22Rv1 (cell line): ENCODE measurements around the gene PRLH.
A peak's percentile ranks its signal among the peaks of the same experiment; 100 is the strongest.

Experiments used
- H3K27ac ChIP-seq: fragments of 450-650 bp; 2 replicates; pipeline ENCODE4 v1.5.1; 2017
- ZFX ChIP-seq: fragments of 450-650 bp; IDR thresholded peaks from 2 replicates; pipeline ENCODE4 v1.6.1; 2017; ENCODE audit warnings: antibody characterized with exemption, borderline replicate concordance
- TF ChIP-seq, protein P1 (sequence below): fragments of 450-650 bp; IDR thresholded peaks from 2 replicates; pipeline ENCODE4 v1.5.1; 2017; ENCODE audit warnings: mild to moderate bottlenecking

The PRLH gene

GRCh38 chr2:237577956-237578870 is 11.8 kb downstream of the PRLH start:
- no peak overlapping the region for H3K27ac ChIP-seq
- no peak for TF ChIP-seq ZFX
- TF ChIP-seq, protein P1, sequence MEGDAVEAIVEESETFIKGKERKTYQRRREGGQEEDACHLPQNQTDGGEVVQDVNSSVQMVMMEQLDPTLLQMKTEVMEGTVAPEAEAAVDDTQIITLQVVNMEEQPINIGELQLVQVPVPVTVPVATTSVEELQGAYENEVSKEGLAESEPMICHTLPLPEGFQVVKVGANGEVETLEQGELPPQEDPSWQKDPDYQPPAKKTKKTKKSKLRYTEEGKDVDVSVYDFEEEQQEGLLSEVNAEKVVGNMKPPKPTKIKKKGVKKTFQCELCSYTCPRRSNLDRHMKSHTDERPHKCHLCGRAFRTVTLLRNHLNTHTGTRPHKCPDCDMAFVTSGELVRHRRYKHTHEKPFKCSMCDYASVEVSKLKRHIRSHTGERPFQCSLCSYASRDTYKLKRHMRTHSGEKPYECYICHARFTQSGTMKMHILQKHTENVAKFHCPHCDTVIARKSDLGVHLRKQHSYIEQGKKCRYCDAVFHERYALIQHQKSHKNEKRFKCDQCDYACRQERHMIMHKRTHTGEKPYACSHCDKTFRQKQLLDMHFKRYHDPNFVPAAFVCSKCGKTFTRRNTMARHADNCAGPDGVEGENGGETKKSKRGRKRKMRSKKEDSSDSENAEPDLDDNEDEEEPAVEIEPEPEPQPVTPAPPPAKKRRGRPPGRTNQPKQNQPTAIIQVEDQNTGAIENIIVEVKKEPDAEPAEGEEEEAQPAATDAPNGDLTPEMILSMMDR, result no peak

DNA sequence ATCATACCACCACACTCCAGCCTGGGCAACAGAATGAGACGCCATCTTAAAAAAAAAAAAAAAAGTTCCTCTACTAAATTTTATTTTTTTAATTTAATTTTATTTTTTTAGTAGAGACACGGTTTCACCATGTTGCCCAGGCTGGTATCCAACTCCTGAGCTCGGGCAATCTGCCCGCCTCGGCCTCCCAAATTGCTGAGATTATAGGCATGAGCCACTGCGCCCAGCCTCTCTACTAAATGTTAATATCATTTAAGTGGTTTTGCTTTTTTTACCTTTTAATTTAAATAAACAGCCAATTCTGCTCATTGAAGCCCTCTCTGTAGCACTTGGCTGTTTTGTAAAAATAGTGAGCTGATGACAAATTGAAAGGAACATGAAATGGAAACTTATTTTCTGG is 15.0 kb downstream of the PRLH start:
- TF ChIP-seq, protein P1, result no peak
- TF ChIP-seq ZFX, result no peak
- no peak overlapping the region for H3K27ac ChIP-seq

DNA sequence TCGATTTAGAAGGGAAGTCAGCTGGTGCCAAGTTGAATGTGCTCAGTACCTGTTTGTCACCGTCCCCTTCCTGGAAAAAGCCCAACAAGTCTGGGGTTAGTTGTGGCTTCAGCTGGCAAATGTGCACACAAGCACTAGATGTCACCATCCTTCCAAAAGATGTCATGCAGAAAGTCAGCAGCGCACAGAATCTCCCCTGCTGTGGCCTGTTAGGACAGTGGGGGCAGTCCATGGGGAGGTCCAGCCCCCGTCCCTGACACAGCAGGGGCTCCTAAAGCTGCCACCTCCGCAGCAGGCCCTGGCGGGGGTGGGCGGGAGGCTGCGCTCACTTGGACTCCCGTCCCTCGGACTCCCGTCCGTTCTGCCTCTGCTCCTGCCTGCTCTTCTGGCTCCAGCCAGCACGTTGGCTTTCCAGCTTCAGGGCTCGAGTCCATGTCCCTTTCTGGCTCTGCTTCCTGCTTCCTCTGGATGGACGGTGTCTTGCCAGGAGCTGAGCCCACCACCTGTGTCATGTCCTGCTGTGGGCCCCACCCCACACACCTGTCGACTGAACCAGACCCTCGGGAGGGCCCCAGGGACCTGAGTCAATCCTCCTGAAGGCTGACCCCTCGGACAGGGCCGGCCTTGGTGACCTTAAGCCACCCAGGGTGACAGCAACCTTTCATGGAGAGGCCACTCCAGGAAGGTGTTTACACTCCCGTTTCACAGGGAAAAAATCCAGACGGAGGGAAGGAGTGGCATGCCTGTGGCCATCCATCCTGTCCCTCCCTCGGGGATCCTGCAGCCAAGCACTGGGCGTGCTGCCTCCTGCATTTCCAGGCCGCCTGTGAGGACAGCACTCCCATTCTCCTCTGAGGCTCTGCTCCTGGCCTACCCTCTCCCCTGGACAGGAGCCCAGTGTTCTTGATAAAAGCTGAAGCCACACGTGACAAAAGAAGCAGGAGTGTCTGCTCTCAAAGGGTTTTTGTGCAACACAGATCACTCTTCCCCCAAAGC is 15.7 kb downstream of the PRLH start:
- H3K27ac ChIP-seq, result no peak overlapping the region
- TF ChIP-seq, protein P1, result no peak
- no peak for TF ChIP-seq ZFX

DNA sequence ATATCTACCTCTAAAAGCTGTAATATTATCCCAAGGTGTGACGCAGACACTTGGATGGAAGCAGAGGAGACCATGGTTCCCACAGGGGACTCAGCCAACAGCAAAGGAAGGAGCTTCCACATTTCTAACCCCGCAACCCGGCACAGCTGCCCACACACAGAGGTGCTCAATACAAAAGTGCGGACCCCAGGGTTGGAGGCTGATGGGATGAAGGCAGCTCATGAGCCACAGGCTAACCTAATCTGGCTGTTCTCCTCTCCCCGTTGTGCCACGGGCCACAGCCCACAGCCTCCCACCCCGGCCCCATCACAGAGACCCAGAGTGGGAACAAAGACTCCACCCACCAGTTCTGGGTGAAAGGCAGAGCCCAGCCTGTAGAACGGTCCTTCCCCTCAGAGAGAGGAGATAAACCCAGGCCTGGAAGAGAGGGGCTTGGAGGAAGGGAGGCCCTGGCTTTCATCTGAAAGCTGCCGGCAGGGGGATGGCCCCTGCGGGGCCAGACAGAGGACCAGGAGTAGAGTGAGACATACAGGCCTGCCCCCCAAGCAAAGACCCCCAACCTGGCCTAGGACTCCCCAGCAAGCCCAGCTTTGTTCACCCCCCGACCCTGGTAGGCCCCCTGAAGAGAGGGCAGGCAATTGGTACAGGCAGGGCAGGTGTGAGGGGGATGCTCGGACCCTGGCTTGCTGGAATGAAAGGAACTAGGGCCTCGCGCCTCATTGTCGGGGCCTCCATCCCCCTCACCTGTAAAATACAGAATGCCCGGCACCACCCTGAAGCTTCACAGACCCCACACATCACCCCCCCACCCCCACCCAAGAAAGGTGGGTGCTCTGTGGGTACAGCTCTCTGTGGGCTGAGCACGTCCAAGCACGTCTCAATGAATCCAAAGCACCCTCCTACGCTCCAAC is 17.3 kb downstream of the PRLH start:
- no peak for TF ChIP-seq ZFX
- TF ChIP-seq, protein P1, result no peak
- H3K27ac ChIP-seq, result no peak overlapping the region

- H3K27ac ChIP-seq, result no peak overlapping the region
- TF ChIP-seq, protein P1, result no peak
- TF ChIP-seq ZFX, result no peak
These were observed 19.3 kb downstream of the PRLH start for GRCh38 chr2:237585590-237586221.

GRCh38 chr2:237588044-237588696 is 21.8 kb downstream of the PRLH start:
- H3K27ac ChIP-seq, result peak overlapping the region; percentile 98
- TF ChIP-seq, protein P1, result no peak
- no peak for TF ChIP-seq ZFX
